Glomerular visceral epithelial cell (primary cell): Measurements from ENCODE around the gene DNAJC25.
A peak's percentile ranks its signal among the peaks of the same experiment; 100 is the strongest.
"Not testable (repeated sequence)": the region's sequence is repeated elsewhere in the genome, so short reads cannot be mapped to it uniquely, and the experiment has no call there.

Source experiments
- DNase-seq: peaks from one replicate; pipeline ENCODE4 v3.0.0-alpha.2; 2016; ENCODE audit errors: extremely low spot score

The DNAJC25 gene

DNA sequence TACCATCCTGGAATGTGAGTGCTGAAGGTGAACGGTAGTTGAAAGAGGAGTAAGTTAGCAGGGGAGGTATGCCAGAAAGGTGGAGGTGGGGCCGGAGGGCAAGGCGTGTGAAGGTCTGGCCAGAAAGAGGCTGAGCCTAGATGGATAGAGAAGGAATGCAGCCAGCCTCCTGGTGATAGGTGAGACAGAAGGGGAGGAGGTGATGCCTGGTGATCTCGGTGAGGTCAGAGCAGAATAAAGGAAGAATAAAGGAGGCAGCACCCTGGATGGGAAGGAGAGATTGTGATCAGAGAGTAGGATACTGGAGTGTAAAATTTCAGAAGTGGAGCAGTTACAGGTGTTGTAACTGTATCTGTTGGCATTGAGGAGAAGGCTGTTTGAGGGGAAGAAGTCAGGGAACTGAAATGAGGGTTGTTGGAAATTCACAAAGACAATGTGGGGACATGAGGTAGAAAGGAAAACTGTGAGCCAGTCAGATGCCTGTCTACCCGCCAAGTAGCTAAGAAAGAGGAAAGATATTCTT lies 32.2 kb downstream of the DNAJC25 start:
- no peak for DNase-seq

DNA sequence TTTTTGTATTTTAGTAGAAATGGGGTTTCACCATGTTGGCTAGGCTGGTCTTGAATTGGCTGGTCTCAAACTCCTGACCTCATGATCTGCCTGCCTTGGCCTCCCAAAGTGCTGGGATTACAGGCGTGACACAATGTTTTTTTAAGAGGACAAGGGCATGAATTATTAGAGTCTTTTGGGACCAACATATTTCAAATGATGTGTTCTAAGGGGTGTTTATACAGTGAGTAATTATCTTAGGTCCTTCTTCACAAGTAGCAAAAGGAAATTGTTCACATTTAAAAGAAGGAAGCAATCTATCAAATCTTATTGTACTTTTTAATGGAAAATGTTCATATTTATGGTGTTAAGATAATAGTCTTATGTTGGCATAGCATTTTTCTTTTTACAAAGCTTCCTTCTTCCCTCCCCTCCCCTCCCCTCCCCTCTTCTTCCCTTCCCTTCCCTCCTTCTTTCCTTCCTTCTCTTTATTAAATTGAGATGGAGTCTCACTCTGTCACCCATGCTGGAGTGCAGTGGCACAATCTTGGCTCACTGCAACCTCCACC lies 37.0 kb downstream of the DNAJC25 start:
- no peak for DNase-seq

DNA sequence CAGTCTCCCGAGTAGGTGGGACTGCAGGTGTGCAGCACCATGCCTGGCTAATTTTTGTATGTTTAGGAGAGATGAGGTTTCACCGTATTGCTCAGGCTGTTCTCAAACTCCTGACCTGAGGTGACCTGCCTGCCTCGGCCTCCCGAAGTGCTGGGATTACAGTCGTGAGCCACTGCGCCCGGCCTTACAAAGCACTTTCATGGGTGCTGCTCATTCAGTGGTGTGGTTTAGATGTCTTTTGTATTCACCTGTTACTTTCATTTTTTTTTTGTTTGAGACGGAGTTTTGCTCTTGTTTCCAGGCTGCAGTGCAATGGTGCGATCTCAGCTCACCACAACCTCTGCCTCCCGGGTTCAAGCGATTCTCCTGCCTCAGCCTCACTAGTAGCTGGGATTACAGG lies 37.5 kb downstream of the DNAJC25 start:
- DNase-seq, result not testable (repeated sequence)

DNA sequence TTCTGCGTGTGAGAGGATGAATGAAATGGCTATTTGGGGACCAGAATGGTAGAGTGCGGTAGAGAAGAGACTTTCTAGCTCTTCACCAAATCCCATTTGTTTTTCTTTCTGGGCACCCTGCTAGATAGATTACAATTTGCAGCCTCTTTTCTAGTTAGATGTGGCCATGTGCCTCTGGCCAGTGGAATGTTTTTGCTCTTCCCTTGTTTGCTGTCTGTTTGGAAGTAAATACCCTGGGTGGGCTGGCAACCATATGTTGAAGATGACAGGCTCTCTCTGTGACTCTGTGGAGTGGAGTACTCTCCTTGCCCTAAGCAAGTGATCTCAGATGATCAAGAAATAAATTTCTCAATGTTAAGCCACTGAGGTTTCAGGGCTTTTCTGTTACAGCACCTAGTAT lies 43.2 kb downstream of the DNAJC25 start:
- DNase-seq, result no peak

DNA sequence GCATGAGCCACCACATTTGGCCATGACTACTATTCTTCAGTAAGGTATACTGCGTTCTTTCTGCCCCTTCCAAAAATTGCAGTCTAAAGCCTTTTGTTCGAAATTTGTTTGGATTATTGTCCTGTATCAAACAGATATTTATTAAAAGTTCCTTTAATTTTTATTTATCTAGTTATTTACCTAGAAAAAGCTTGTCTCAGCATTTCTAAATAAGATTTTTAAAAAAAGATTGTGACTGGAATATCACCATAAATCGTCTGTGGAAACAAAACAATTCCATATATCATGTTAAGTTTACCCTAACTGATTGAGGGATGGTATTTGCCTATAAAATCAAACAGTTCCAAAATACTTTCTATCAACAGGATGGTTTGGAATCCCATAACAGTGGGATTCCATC lies 45.0 kb downstream of the DNAJC25 start:
- no peak for DNase-seq

DNA sequence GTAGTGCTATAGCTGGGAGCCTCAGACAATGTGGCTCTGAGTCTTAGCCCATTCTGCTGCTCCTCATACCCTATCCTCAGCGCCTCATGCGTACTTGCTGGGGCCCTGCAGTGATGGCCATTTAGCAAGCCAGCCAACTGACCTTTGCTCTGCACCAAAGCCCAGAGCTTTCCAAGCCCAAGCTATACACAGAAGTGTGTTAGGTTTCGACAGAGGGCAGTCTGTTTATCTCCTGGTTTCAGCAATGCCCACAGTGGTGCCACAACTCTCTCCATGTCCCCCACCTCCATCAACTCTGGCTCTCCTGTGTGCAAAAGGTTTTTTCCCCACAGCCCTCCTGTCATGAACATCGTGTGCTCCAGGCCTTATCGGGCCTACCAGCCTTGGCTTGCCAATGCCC lies 47.2 kb downstream of the DNAJC25 start:
- DNase-seq, result no peak

DNA sequence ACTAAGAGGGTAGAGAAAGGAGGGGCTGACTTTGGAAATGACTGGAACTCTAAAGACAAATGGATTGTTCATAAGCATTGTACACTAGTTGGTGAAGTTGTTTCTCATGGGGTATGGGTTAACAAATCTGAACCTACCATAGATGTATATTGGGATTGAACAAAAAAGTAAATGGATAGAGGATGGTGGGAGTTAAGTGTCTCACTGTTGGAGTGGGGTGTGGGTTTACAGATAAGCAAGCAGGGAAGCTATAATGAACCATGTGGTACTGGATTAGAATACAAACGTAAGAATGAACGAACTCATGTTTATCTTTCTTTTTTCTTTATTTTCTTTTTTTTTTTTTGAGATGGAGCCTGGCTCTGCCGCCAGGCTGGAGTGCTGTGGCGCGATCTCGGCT lies 48.1 kb downstream of the DNAJC25 start:
- DNase-seq, result no peak

DNA sequence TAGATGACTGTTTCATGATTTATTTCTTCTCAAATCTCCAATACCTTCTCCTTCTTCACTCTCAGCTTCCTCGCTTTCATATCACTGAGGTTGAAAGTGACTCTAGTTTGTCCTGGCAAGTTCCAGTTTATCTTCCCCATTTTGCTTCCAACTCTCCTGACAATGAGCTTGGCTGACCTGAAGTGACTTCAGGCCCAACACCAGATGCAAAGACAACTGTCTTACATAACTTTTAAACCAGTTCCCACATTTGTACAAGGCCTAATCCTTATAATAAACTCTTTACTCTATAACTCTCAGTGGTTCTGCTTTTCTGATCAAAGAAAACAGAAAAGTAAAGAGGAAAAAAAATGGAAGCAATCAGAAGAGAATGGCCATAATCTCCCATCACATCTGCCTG lies 52.3 kb downstream of the DNAJC25 start:
- no peak for DNase-seq

DNA sequence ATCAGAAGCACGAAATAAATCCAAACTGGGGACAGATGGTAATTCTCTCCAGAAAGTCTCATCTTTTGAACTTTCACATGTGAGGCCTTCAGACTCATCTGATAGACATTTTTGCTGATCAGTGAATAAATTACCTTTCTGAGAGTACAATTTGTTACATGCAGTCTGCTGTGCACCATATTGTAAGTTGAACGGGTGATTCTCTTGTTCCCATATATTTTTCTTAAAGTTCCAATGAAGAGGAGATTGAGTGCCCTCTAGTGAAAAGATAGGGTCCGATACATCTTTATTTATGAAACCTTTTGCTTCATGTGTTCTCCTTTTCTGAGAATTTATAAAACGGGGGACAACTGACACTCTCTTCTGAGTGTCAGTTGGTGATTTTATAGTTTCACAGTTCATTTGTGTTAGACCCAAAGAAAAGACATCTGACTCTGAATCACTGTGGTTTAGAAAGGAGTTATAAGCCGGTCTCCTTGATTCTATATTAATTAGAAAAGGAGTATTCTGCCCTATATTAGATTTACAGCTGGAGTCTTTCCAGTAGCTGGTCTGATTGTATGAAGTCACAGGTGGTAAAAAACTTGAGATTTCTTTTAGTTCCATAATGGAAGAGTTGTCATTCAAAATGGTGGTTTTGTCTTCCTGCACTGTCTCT lies 60.7 kb downstream of the DNAJC25 start:
- peak; percentile 54 for DNase-seq

DNA sequence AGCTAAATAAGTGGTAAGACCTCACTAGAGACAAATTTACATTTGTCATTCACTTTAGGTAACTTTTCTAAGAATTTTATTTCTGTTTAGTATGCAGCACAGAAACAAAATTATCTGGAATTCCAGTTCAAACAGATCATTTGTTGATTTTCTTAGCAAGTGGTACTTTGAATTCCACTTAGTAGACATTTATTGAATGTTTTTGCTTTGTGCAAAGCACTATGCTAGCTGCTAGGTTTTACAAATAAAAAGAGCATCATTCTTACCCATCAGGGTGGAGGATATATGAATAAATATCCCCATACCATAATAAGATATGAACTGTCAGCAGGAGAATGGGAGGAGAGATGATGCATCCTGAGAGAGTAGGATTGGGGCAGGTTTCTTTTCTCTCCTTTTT lies 65.7 kb downstream of the DNAJC25 start:
- DNase-seq, result no peak

DNA sequence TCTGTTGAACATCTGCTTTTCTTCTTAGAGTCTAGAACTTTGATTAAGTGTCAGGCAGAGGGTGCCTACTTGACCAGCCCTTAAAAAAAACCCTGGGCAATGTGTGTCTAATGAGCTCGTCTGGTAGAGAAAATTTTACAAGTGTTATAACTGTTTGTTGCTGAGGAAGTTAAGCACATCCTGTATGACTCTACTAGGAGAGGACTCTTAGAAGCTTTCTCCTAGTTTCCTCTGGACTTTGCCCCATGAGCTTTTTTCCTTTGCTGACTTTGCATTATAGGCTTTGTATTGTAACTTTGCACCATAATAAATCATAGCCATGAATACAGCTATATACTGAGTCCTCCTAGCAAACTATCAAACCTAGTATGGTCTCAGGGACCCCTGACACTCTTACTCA lies 69.6 kb downstream of the DNAJC25 start:
- no peak for DNase-seq
